GM18499 (cell line): ENCODE results near the gene CCDC88A.

Experiments
- ATAC-seq: cut with Tn5 transposase; IDR thresholded peaks from one replicate; pipeline ENCODE4 v1.9.1; 2021; ENCODE audit warnings: moderate number of reproducible peaks; ENCODE audit not compliant: insufficient read depth, unreplicated experiment

The CCDC88A gene

GRCh38 chr2:55428258-55428657 is 8.6 kb upstream of the CCDC88A start:
- ATAC-seq = no peak

GRCh38 chr2:55425431-55425831 is 5.8 kb upstream of the CCDC88A start:
- no peak for ATAC-seq

GRCh38 chr2:55422876-55423665 is 3.4 kb upstream of the CCDC88A start:
- no peak for ATAC-seq

- ATAC-seq = no peak
These were observed 1.7 kb upstream of the CCDC88A start for GRCh38 chr2:55421326-55421725.

GRCh38 chr2:55420871-55421270 is 1.2 kb upstream of the CCDC88A start:
- no peak for ATAC-seq

GRCh38 chr2:55420439-55420725 is 726 bp upstream of the CCDC88A start:
- ATAC-seq = no peak

GRCh38 chr2:55419233-55419678 is 400 bp downstream of the CCDC88A start:
- no peak for ATAC-seq

- ATAC-seq = no peak
These were observed 984 bp downstream of the CCDC88A start for GRCh38 chr2:55418512-55419232.

GRCh38 chr2:55418072-55418471 is 1.6 kb downstream of the CCDC88A start:
- no peak for ATAC-seq

- no peak for ATAC-seq
These were observed 2.7 kb downstream of the CCDC88A start for GRCh38 chr2:55416786-55417568.

- ATAC-seq = no peak
These were observed 4.4 kb downstream of the CCDC88A start for GRCh38 chr2:55415300-55415699.

GRCh38 chr2:55408918-55409868 is 10.5 kb downstream of the CCDC88A start:
- ATAC-seq = no peak

GRCh38 chr2:55408098-55408882 is 11.4 kb downstream of the CCDC88A start:
- no peak for ATAC-seq

- no peak for ATAC-seq
These were observed 14.5 kb downstream of the CCDC88A start for GRCh38 chr2:55405116-55405515.

- no peak for ATAC-seq
These were observed 16.2 kb downstream of the CCDC88A start for GRCh38 chr2:55403256-55403998.

GRCh38 chr2:55401124-55401523 is 18.5 kb downstream of the CCDC88A start:
- ATAC-seq = no peak

GRCh38 chr2:55400332-55400731 is 19.3 kb downstream of the CCDC88A start:
- no peak for ATAC-seq

- no peak for ATAC-seq
These were observed 19.8 kb downstream of the CCDC88A start for GRCh38 chr2:55399815-55400214.
